ENCODE results near the gene NEK6. TPM values are rescaled to one million over a fixed set of nuclear protein-coding genes. Genes with fewer than 3 reads are reported as not detected.

Gene NEK6
- total RNA-seq, 1 donor: 11.2 TPM

- no peak overlapping the region for H3K4me3 ChIP-seq (ENCODE audit: low read length)
- no peaks in the 10 kb centered on the region for H3K9me3 ChIP-seq (ENCODE audit: low read depth, low read length)
- peaks cover 82% of the 10 kb centered on the region for H3K4me1 ChIP-seq (ENCODE audit: insufficient read depth, low read length)
- no peaks in the 10 kb centered on the region for H3K27me3 ChIP-seq (ENCODE audit: insufficient read depth, low read length)
Measured at GRCh38 chr9:124290053-124290591, 32.4 kb downstream of the NEK6 start.

DNA sequence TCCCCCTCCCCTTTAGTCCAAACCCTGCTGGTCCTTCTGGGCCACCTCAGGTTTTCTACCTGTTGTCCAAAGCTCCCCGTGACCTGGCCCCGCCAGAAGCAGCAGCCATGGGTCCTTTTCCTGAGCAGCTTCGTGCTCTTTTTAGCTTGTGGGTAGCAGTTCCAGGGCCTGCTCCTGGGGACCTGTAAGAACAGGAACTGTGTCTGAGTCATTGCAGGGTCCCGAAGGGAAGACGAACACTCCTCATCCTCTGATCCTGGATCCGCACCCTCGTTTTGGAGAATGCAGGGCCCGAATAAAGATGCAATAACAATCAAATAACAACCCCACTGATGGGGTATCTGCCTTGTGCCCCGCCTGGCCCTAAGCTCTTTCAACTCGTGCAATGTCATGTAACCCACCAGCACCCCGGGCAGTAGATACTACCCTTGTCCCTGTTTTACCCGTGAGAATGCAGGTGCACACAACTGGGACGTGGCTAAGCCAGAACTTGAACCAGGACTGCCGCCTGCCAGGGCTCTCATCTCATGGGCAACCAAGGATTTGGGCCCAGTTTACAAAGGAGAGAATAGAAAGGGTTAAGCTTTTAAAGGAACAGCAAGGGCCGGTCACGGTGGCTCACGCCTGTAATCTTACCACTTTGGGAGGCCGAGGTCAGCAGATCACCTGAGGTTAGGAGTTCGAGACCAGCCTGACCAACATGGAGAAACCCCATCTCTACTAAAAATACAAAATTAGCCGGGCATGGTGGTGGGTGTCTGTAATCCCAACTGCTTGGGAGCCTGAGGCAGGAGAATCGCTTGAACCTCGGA lies 33.2 kb downstream of the NEK6 start:
- no peaks in the 10 kb centered on the region for H3K9me3 ChIP-seq (ENCODE audit: low read depth, low read length)
- H3K4me1 ChIP-seq (ENCODE audit: insufficient read depth, low read length): peaks cover 81% of the 10 kb centered on the region
- no peak overlapping the region for H3K4me3 ChIP-seq (ENCODE audit: low read length)
- no peaks in the 10 kb centered on the region for H3K27me3 ChIP-seq (ENCODE audit: insufficient read depth, low read length)

GRCh38 chr9:124291801-124292396 lies 34.1 kb downstream of the NEK6 start:
- no peak overlapping the region for H3K4me3 ChIP-seq (ENCODE audit: low read length)
- no peaks in the 10 kb centered on the region for H3K27me3 ChIP-seq (ENCODE audit: insufficient read depth, low read length)
- peaks cover 71% of the 10 kb centered on the region for H3K4me1 ChIP-seq (ENCODE audit: insufficient read depth, low read length)
- H3K9me3 ChIP-seq (ENCODE audit: low read depth, low read length): no peaks in the 10 kb centered on the region

DNA sequence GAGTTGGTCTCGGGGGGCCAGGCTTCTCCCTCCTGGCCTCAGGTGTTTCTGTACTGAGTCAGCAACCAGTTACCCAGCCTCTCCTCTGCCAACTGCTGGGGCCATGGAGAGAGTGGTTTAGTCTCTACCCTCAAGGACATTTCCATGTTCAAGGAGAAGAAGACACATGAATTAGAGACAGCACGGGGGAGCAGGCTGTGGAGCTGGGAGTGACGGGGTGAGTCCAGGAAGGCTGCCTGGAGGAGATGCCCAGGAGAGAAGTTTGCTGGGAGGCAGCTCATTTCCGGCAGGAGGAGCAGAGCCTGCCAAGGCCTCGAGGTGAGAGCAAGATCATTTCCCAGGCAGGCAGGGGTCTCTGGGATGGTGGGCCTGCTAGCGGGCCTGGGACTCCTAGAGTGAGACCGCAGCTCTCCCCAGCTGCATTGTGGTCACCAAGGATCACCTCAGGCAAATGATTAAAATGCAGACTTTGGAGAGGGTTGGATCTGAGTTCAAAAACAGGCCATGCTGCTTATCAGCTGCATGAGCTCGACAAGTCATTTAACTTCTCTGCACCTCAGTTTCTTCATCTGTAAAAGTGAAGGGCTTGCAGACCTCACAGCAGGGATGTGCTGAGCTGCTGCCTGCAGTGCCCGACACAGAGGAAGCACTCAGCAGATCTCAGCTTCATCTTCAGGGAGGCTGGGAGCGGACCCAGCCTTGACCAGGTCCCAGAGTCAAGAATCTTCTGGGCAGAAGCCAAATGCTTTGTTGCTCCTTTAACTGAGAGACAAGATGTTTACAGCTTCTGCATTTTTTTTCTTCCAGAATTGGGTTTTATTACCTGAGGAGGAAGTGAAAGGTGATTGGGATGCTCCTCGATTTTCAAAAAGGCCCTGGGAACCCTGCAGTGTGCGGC lies 35.2 kb downstream of the NEK6 start:
- peaks cover 67% of the 10 kb centered on the region for H3K4me1 ChIP-seq (ENCODE audit: insufficient read depth, low read length)
- H3K9me3 ChIP-seq (ENCODE audit: low read depth, low read length): no peaks in the 10 kb centered on the region
- no peaks in the 10 kb centered on the region for H3K27me3 ChIP-seq (ENCODE audit: insufficient read depth, low read length)
- H3K4me3 ChIP-seq (ENCODE audit: low read length): no peak overlapping the region

- Histone ChIP-seq H3K9me3 (ENCODE audit: low read depth, low read length) (no peaks in the 10 kb centered on the region), H3K4me3 (ENCODE audit: low read length) (no peak overlapping the region), H3K27me3 (ENCODE audit: insufficient read depth, low read length) (no peaks in the 10 kb centered on the region), H3K4me1 (ENCODE audit: insufficient read depth, low read length) (peaks cover 69% of the 10 kb centered on the region)
Measured at GRCh38 chr9:124293718-124294506, 36.2 kb downstream of the NEK6 start.

GRCh38 chr9:124295159-124295794 lies 37.5 kb downstream of the NEK6 start:
- Histone ChIP-seq H3K4me3 (ENCODE audit: low read length) (no peak overlapping the region), H3K27me3 (ENCODE audit: insufficient read depth, low read length) (no peaks in the 10 kb centered on the region), H3K9me3 (ENCODE audit: low read depth, low read length) (no peaks in the 10 kb centered on the region), H3K4me1 (ENCODE audit: insufficient read depth, low read length) (peaks cover 67% of the 10 kb centered on the region)

- peaks cover 59% of the 10 kb centered on the region for H3K4me1 ChIP-seq (ENCODE audit: insufficient read depth, low read length)
- no peaks in the 10 kb centered on the region for H3K9me3 ChIP-seq (ENCODE audit: low read depth, low read length)
- no peaks in the 10 kb centered on the region for H3K27me3 ChIP-seq (ENCODE audit: insufficient read depth, low read length)
- no peak overlapping the region for H3K4me3 ChIP-seq (ENCODE audit: low read length)
Measured at GRCh38 chr9:124296094-124296493, 38.3 kb downstream of the NEK6 start.

DNA sequence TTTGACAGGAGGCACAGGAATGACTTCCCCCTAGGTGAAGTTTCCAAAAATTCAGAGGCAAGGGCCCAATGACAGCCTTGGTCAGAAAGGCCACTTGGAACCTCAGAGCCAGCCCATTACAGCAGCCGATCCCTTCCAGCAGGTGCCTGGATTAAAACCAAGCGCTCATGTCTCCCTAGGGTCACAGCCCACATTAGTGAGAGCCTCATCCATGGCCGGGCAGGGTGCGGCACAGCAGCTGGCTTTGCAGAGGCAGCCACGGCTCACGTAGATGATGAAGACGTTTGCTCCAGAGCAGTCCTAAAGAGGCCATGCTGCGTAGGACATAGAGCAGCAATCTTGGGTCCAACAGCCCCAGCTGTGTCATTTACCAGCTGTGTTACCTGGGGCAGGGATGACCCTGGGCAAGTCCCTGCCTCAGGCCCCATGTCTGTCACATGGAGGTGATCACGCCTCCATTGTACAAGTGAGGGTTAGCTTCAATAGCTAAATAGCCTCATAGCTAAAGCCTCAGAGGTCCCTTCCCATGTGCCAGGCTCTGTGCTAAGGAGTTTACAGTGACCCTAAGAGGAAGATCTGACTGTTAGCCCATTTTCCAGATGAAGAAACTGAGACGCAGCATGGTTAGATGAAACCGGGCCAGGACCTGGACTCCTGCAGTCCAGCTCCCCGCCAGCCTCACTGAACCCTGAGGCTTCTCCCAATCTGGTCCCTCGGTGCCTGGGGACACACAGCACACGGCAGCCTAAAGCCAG lies 39.2 kb downstream of the NEK6 start:
- Histone ChIP-seq H3K4me3 (ENCODE audit: low read length) (no peak overlapping the region), H3K4me1 (ENCODE audit: insufficient read depth, low read length) (peaks cover 50% of the 10 kb centered on the region)

DNA sequence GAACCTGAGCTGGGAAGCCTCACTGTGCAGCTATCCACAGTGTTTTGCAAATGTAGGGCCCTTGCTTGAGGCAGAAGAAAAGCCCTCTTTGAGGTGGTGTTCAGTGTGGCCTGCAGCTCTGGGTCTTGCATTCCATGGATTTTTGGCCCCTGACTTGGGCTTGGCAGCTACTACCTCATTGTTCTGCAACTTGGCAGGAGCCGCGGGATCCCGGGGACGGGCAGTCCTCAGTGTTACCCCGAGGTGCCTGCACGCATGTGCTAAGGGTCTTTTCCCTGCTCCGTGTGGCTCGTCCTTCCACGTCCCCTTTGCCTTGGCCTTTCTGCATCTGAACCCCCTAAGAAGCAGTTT lies 39.8 kb downstream of the NEK6 start:
- Histone ChIP-seq H3K4me1 (ENCODE audit: insufficient read depth, low read length) (peaks cover 44% of the 10 kb centered on the region), H3K27me3 (ENCODE audit: insufficient read depth, low read length) (no peaks in the 10 kb centered on the region), H3K4me3 (ENCODE audit: low read length) (no peak overlapping the region), H3K9me3 (ENCODE audit: low read depth, low read length) (no peaks in the 10 kb centered on the region)

More for the DNA sequence above, 39.2 kb downstream of the NEK6 start:
- no peaks in the 10 kb centered on the region for H3K27me3 ChIP-seq (ENCODE audit: insufficient read depth, low read length)
- H3K9me3 ChIP-seq (ENCODE audit: low read depth, low read length): no peaks in the 10 kb centered on the region

GRCh38 chr9:124297915-124298645 lies 40.3 kb downstream of the NEK6 start:
- no peaks in the 10 kb centered on the region for H3K27me3 ChIP-seq (ENCODE audit: insufficient read depth, low read length)
- no peak overlapping the region for H3K4me3 ChIP-seq (ENCODE audit: low read length)
- no peaks in the 10 kb centered on the region for H3K9me3 ChIP-seq (ENCODE audit: low read depth, low read length)
- peaks cover 39% of the 10 kb centered on the region for H3K4me1 ChIP-seq (ENCODE audit: insufficient read depth, low read length)

DNA sequence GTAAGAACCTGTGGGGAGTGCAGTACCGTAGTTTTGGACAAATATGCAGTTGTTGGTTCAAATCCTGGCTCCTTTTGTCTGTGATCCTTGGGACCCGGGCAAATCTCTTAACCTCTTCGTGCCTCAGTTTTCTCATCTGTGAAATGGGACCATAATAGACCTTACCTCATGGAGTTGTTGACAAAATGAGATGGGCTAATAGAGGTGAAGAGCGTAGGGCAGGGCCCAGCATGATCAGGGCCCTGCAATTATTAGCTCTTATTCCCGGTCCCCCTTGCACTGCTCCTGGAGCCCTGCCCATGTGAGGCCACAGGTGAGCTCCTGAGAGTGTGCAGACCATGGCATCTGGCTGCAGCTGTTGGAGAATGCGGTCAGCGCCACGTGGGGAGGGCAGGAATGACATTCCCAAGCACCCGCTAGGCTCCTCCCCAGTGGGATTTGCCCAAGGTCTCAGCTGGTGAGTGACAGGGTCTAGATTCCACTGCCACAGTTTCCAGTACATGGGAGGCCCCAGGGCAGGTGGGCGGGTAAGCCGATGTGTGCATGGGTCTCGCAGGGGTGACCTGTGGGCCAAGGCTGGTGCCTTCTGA lies 41.0 kb downstream of the NEK6 start:
- Histone ChIP-seq H3K4me3 (ENCODE audit: low read length) (no peak overlapping the region), H3K4me1 (ENCODE audit: insufficient read depth, low read length) (peaks cover 32% of the 10 kb centered on the region), H3K9me3 (ENCODE audit: low read depth, low read length) (no peaks in the 10 kb centered on the region), H3K27me3 (ENCODE audit: insufficient read depth, low read length) (no peaks in the 10 kb centered on the region)

DNA sequence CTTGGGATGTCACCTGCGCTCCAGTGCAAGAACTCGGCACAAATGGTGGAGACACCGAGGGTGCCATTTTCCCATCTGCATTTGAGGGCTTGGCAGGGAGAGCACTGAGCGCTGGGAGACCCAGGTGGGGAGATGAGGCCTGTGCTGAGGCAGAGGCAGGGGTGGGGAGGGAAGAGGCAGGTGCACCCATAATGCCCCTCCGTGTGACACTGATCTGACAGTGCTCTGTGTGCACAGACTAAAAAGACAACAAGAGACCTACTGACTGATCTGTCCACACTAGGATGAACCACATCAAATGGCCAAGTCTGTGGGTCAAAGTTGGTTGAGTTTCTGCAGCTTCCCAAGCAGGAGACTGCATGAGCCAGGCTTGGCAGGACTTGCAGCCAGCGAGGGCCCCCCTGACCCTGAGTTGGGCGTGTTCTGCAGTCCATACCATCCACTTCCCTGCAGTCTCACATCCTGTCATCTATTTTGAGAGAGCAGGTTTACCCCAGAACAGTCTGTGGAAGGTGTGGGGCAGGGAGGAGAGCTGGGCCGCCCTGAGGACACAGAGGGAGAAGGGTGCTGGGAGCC lies 41.9 kb downstream of the NEK6 start:
- Histone ChIP-seq H3K9me3 (ENCODE audit: low read depth, low read length) (no peaks in the 10 kb centered on the region), H3K4me1 (ENCODE audit: insufficient read depth, low read length) (peaks cover 24% of the 10 kb centered on the region), H3K4me3 (ENCODE audit: low read length) (no peak overlapping the region), H3K27me3 (ENCODE audit: insufficient read depth, low read length) (no peaks in the 10 kb centered on the region)
